Left colon (tissue), 2 donors: ENCODE results near the gene PRDM8. TPM values are rescaled to one million over a fixed set of nuclear protein-coding genes. Genes with fewer than 3 reads are reported as not detected.

ENCODE experiments used
- ATAC-seq: fragments of 200-7000 bp; cut with Tn5 transposase; one replicate; pipeline ENCODE4 v1.9.1; 2020; ENCODE audit warnings: mild to moderate bottlenecking, moderate library complexity
- DNase-seq, 2 donors: peaks; one replicate each; pipeline ENCODE4 v3.0.0-alpha.2; 2020
- intact Hi-C, 2 donors: fragments of 100-400 bp; cut with DNase I in 1 of 2; cut with micrococcal nuclease in 1 of 2; formaldehyde crosslinking; loops; one replicate each; pipeline versions ENCODE4 v1.11.2 to v1.14.0; 2022; cut with DNase I, micrococcal nuclease
- total RNA-seq, 2 donors: library from RNA; stranded (reverse); fragmentation: NEBNext Ultra II Directional; extraction: Animal tissue kit (Norgen Biotek cat#: 25700); gene quantifications; one replicate each; pipeline ENCODE4 v1.2.1, GENCODE V29; 2021
- donor health status: DM: no; HTN: no; CAD: no.
- donor health status: DM: yes; HTN: yes; CAD: no.

Gene PRDM8
- total RNA-seq, 2 donors from 2014 or later, result 0.64 to 2.3 TPM

GRCh38 chr4:80196259-80196921, 913 bp upstream of the PRDM8 start:
- no peak for ATAC-seq
- DNase-seq, result no peak
- intact Hi-C loops, result no loop called here

- intact Hi-C loops, result no loop called here
- DNase-seq (no peak), ATAC-seq (no peak)
Observed at GRCh38 chr4:80197601-80198440, 518 bp downstream of the PRDM8 start.

DNA sequence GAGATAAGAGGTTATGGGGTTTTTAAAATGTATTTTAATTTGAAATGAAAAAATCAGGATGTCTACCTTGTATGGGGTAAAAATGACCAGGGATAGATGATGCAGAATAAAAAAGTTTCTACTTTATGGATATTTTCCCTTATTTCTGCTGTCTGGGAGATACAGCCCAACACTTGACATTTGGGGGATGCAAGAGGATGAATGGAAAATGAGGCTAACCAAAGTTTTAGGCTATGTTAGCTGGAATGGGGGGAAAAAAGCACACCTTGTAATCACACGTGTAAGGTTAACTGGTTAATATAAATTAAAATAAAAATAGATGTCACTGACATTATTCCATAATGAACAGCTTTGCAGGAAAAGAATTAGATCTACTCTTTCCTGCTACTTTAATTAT, 1.1 kb downstream of the PRDM8 start:
- intact Hi-C loops, result no loop called here
- ATAC-seq, result no peak

DNA sequence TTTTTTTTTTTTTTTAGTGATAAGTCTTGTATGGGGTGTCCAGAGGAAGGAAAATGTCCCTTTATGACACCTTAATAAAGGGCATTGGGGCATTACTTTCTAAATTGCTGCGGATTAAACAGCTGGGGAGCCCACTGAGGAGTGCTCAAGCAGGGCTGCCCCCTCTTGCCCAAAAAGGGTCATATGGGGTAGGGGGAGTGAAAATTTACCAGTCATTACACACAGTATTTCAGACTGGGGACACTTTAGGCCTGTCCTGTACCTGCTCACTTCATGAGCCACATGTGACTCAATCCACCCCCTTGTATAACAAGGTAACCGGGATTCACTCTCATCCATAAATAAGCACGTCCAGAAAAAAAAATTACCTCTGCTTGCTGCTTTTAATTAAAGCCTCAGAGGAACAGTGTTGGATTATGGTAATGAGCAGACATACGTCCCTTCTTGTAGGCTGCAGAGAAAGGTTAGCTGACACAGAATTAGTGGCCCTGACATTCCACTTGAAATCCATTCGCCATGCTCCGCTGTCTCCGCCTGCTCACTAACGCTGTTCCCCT, 1.8 kb downstream of the PRDM8 start:
- DNase-seq (no peak), ATAC-seq (no peak)
- intact Hi-C loops, result no loop called here

More for the DNA sequence above, 1.1 kb downstream of the PRDM8 start:
- no peak for DNase-seq

- DNase-seq, result no peak
Observed at GRCh38 chr4:80199947-80200346, 2.6 kb downstream of the PRDM8 start.

GRCh38 chr4:80201252-80202151, 4.2 kb downstream of the PRDM8 start:
- peak in 1 of 2 donors; percentile 67 for DNase-seq
- intact Hi-C loops, result no loop called here
- ATAC-seq, result no peak

More at GRCh38 chr4:80199947-80200346, 2.6 kb downstream of the PRDM8 start:
- intact Hi-C loops, result no loop called here
- no peak for ATAC-seq

DNA sequence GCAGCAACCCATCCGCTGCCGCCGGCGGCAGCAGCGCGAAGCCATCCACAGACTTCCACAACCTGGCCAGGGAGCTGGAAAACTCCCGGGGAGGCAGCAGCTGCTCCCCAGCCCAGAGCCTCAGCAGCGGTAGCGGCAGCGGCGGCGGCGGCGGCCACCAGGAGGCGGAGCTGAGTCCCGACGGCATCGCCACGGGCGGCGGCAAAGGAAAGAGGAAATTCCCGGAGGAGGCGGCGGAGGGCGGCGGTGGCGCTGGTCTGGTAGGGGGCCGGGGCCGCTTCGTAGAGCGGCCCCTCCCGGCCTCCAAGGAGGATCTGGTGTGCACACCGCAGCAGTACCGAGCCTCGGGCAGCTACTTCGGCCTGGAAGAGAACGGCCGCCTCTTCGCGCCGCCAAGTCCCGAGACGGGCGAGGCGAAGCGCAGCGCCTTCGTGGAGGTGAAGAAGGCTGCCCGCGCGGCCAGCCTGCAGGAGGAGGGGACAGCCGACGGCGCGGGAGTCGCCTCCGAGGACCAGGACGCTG, 4.9 kb downstream of the PRDM8 start:
- intact Hi-C loops, result no loop called here
- ATAC-seq, result peak; percentile 94

DNA sequence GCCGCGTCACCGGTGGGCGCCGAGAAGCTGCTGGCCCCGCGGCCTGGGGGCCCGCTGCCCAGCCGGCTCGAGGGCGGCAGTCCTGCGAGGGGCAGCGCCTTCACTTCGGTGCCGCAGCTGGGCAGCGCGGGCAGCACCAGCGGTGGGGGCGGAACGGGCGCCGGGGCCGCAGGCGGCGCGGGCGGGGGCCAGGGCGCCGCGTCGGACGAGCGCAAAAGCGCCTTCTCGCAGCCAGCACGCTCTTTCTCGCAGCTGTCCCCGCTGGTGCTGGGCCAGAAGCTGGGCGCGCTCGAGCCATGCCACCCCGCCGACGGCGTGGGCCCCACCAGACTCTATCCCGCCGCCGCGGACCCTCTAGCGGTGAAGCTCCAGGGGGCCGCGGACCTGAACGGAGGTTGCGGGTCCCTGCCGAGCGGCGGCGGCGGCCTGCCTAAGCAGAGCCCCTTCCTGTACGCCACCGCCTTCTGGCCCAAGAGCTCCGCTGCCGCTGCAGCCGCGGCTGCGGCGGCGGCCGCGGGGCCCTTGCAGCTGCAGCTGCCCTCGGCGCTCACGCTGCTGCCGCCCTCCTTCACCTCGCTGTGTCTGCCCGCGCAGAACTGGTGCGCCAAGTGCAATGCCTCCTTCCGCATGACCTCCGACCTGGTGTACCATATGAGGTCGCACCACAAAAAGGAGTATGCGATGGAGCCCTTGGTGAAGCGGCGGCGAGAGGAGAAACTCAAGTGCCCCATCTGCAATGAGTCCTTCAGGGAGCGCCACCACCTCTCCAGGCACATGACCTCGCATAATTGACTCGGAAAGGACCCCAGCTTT, 5.6 kb downstream of the PRDM8 start:
- DNase-seq, result peak in 1 of 2 donors; percentile 47
- intact Hi-C loops, result no loop called here

More for the DNA sequence above, 4.9 kb downstream of the PRDM8 start:
- peak; percentile 77 to 91 for DNase-seq

DNA sequence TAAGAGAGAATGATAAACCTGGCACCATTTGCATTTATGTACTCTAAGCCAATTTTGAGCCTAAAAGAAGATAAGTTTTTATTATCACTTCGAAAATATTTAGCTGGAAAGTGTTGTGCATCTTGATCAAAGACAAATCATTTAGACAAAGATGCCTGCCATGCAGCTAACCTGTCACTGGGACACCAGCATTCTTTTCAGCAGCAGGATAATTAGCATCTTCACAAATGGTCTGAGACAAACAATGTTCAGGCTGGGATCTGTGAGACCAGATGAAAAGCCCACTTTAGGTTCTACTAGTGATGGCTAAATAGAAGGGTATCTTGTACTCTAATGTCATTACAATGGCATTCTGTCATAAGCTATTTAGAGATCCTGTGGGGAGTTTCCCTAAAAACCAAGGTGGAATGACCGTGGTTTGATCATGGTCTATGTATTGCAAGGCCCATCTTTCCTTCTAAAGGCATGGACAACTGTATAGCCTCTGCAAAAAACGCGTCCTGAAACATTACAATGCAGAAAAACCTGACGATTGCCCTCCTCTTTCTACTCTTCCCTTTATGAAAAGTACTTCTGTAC, 7.2 kb downstream of the PRDM8 start:
- intact Hi-C loops, result no loop called here
- no peak for DNase-seq
- ATAC-seq, result no peak

More for the DNA sequence above, 5.6 kb downstream of the PRDM8 start:
- peak; percentile 43 for ATAC-seq

- ATAC-seq (no peak), DNase-seq (no peak)
- intact Hi-C loops, result no loop called here
Observed at GRCh38 chr4:80206111-80206510, 8.8 kb downstream of the PRDM8 start.

GRCh38 chr4:80206521-80207171, 9.3 kb downstream of the PRDM8 start:
- DNase-seq (no peak), ATAC-seq (no peak)
- intact Hi-C loops, result no loop called here

GRCh38 chr4:80207172-80207583, 9.9 kb downstream of the PRDM8 start:
- intact Hi-C loops, result no loop called here
- DNase-seq, result no peak
- ATAC-seq, result peak; percentile 40

DNA sequence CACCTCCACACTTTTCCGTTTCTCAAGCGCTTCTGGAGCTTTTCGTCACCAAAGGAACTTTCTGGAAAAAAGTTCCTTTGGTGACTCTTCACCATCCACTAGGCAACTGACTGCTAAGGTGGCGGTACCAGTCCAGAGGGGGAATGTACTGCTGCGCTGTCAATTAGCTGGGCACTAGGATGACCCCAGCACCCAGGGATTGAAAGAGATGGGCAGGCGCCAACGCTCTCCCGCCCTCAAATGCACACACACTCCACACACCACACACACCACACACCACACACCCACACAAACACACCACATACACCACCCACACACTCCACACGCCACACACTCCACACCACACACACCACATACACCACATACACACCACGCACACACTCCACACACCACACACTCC, 10.4 kb downstream of the PRDM8 start:
- DNase-seq (no peak), ATAC-seq (no peak)
- intact Hi-C loops, result no loop called here

DNA sequence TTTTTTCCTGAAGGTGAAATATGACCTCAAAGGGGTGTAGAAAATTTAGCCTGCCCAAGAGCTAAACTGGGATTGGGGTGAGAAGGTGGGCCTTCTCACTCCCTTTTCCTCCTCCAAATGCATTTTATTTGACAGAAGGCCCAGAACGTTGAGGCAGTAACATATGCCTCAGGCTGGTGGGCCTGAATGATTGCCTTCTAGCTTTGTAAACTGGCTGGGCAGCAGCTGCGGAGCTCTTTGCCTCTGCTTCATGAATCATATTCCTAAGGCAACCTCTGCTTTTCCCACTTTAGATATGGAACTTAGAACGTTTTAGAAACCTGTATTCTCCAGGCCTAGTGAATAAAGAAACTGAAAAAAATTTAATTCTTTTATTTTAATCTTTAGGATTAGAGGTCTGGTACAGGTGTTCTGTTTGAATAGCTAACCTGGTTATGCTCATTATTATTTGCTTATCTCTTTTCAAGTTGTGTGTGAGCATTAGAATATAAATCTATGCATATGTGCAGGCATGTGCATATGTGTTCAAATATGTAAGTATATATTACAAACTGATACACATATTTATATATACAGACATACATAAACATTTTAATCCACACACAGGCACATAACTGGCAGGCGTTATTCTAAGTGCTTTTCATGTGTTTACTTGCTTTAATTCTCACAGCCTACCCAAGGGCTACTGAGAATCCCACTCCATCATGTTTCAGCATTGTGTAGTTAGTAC, 11.5 kb downstream of the PRDM8 start:
- DNase-seq (no peak), ATAC-seq (no peak)
- intact Hi-C loops, result no loop called here

GRCh38 chr4:80209340-80209701, 12.0 kb downstream of the PRDM8 start:
- no peak for ATAC-seq
- intact Hi-C loops, result no loop called here

DNA sequence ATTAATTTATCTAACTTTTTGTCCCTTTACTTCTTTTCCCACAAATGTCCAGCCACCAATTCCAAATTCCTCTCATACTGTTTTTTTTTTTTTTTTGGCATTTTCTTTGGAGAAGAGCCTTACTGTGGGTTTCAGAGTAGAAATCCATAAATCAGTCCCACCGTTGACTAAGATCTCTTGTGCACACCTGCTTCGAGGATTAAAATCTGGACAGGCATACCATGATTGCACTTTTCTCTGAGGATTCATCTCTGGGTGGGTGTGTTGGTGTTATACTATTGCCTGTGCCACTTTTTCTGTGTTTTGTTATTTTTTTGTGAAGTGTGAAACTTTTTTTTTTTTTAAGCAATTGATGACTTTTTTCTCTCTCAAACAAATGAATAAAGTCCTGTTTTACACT, 13.2 kb downstream of the PRDM8 start:
- no peak for ATAC-seq
- intact Hi-C loops, result loop anchor here in 1 of 2 donors (10.0 kb wide), 1 partner anchor 1176 kb away; no protein-coding TSS in a partner anchor

More at GRCh38 chr4:80209340-80209701, 12.0 kb downstream of the PRDM8 start:
- DNase-seq, result no peak

More for the DNA sequence above, 13.2 kb downstream of the PRDM8 start:
- DNase-seq, result no peak
